HEK293T (cell line): ENCODE results near the gene CA7.

Source experiments
- ELF4 ChIP-seq: fragments of 450-650 bp; IDR thresholded peaks from 2 replicates; pipeline ENCODE4 v1.6.1; 2017; ENCODE audit warnings: antibody characterized with exemption
- FOXA1 ChIP-seq: fragments of 450-650 bp; IDR thresholded peaks from 2 replicates; pipeline ENCODE4 v1.6.1; 2016; ENCODE audit warnings: mild to moderate bottlenecking
- HDGF ChIP-seq: fragments of 450-650 bp; IDR thresholded peaks from 2 replicates; pipeline ENCODE4 v1.6.1; 2017; ENCODE audit warnings: antibody characterized with exemption, borderline replicate concordance
- LEF1 ChIP-seq: fragments of 450-650 bp; IDR thresholded peaks from 2 replicates; pipeline ENCODE4 v1.6.1; 2017; ENCODE audit warnings: mild to moderate bottlenecking, borderline replicate concordance
- NFRKB ChIP-seq: fragments of 450-650 bp; IDR thresholded peaks from 2 replicates; pipeline ENCODE4 v1.6.1; 2016; ENCODE audit warnings: mild to moderate bottlenecking, moderate library complexity
- TARDBP ChIP-seq: fragments of 450-650 bp; IDR thresholded peaks from 2 replicates; pipeline ENCODE4 v1.6.1; 2016
- ZNF384 ChIP-seq: fragments of 450-650 bp; IDR thresholded peaks from 2 replicates; pipeline ENCODE4 v1.6.1; 2016

GRCh38 chr16:66849549-66849948, 5.3 kb downstream of the CA7 start:
- TF ChIP-seq TARDBP (no peak), ELF4 (no peak), ZNF384 (no peak), FOXA1 (no peak), LEF1 (no peak), HDGF (no peak), NFRKB (no peak)
